HS-27A (cell line): ENCODE results near the gene INPP4B.
A peak's percentile ranks its signal among the peaks of the same experiment; 100 is the strongest.

Source experiments
- DNase-seq: peaks from one replicate; pipeline ENCODE4 v3.0.0-alpha.2; 2012; ENCODE audit warnings: low read depth, missing footprints

Gene INPP4B

DNA sequence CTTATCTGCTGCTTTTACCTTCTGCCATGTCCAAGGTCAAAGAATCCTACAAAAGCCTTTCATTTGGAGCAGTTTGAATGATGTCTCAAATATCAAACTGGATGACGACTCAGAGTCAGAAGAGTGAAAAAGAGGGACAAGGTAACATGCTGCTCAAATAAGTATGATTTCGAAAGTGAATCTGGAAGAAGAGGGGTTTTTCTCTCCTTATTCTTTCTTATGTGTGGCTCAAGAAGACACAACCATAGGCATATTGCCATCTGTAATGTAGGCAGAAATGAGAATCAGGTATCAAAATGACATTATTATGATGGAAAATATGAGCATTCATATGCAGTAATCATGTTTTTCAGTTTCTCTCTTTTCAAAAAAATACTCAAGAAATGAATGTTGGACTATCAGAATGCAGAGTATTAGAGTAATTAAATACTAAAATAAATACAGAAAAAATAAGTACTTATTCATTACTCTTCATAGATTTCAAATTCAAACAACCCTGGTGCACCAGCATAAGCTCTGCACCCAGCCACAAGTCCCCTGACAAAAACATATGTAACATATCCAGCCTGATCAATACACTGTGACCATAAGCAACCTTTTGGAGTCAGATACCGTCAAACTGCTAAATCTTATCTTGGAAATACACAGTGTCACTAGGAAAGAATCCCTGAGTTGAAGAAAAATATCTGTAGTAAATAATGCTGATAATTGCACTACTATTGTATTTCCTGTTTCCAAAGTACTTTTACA, 468.6 kb downstream of the INPP4B start:
- DNase-seq: no peak

- no peak for DNase-seq
Measured at GRCh38 chr4:142376204-142376603, 469.9 kb downstream of the INPP4B start.

GRCh38 chr4:142373610-142374009, 472.5 kb downstream of the INPP4B start:
- DNase-seq: no peak

- DNase-seq: no peak
Measured at GRCh38 chr4:142372530-142373260, 473.4 kb downstream of the INPP4B start.

DNA sequence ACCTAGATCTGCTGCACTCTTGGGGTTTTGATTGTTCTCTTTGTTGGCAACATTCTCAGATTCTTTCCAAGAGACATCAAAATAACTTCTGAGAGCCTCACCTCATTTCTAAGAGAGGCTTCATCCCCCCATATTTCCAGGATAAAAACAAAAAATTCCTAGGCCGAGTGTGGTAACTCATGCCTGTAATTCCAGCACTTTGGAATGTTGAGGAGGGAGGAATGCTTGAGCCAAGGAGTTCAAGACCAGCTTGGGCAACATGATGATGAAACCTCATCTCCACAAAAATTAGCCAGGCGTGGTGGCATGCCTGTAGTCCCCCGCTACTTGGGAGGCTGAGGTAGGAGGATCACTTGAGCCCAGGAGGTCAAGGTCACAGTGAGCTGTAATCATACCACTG, 477.0 kb downstream of the INPP4B start:
- DNase-seq: no peak

- DNase-seq: no peak
Measured at GRCh38 chr4:142367418-142368180, 478.5 kb downstream of the INPP4B start.

DNA sequence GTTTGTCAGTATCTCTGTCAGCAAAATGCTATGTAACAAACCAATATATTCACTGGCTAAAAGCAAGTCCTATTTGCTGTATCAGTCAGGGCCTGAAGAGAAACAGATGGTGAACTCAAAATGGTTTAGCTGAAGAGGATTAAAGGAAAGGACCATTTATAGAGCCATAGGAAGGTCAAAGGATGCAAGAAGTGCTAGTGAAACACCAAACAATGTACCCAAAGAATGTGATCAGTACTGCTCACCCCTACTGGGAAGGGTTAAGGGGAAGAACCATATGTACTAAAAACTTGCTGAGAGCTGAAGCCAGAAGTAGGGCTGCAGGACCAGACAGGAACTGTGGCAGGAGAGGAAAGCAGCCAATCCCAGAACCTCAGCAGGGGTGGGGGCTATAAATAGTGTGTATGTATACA, 479.3 kb downstream of the INPP4B start:
- no peak for DNase-seq

DNA sequence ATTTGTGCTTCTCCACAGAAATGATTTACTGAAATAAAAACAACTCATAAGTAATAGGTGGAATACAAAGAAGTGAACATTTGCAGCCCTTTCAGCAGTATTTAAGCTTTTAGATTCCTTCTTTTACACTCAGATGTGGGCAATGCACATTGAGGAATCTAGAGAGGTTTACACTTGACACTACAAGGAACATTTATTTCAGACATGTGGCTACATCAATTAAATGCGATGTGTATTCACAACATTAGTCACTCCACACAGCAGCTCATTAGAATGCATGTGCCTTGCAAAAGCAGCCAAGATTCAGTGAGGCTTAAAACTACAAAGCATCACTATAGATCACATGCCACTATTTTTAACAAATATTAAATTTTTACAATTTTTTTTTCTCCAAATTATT, 480.7 kb downstream of the INPP4B start:
- DNase-seq: no peak

GRCh38 chr4:142363686-142364085, 482.4 kb downstream of the INPP4B start:
- no peak for DNase-seq

- no peak for DNase-seq
Measured at GRCh38 chr4:142361981-142362380, 484.1 kb downstream of the INPP4B start.

DNA sequence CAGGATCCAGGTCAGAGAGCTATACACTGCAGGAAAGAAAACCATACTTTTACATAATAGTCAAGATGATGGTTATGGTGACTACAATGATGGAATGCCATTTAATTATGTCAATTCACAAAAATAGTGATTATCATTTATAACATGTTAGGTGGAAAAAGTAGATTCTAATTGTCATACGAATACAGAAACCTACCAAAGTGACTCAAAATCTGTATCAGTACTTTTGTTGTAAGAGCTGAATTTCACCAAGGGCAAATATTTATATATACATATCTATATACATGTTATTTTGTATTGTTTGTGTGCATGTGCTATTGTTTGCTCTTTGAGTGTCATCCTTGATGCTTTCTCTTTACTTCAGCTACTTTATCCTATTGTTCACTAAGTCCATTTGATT, 485.4 kb downstream of the INPP4B start:
- no peak for DNase-seq

- DNase-seq: no peak
Measured at GRCh38 chr4:142358656-142359055, 487.4 kb downstream of the INPP4B start.

DNA sequence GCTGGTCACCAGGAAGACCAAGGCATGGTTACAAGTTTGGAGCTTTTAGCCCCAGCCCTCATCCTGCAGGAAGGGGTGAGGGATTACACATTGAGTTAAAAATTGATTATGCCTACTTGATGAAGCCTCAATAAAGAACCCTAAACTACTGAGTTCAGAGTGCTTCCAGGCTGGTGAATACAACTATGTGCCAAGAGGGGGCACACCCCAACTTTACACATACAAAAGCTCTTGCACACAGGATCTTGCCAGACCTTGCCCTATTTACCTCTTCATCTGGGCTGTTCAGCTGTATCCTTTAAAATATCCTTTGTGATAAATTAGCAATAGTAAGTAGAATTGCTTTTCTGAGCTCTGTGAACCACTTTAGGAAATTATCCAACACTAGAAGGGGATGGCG, 489.3 kb downstream of the INPP4B start:
- no peak for DNase-seq

- no peak for DNase-seq
Measured at GRCh38 chr4:142356118-142356759, 489.9 kb downstream of the INPP4B start.

DNA sequence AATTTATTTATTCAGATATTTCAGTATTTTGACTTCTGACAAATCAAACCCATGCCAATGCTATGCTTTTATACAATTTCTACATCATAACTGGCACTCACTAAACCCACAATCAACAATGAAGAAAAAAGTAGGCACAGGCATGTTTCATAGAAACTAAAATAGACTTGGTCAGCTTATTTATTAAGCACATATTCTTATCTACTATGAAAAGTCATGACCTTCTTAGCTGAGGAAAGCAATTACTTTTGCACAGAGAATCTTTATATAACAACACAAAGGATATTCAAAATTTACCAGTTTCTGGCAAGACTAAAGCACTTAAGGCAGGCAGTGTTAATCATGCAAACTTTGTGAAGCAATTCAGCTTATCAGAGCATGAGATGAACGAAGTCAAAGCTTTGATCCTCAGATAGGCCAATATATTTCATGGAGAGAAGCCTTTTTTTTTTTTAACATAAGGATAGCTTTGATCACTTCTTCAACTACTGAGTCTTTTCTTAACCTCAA, 490.6 kb downstream of the INPP4B start:
- no peak for DNase-seq

DNA sequence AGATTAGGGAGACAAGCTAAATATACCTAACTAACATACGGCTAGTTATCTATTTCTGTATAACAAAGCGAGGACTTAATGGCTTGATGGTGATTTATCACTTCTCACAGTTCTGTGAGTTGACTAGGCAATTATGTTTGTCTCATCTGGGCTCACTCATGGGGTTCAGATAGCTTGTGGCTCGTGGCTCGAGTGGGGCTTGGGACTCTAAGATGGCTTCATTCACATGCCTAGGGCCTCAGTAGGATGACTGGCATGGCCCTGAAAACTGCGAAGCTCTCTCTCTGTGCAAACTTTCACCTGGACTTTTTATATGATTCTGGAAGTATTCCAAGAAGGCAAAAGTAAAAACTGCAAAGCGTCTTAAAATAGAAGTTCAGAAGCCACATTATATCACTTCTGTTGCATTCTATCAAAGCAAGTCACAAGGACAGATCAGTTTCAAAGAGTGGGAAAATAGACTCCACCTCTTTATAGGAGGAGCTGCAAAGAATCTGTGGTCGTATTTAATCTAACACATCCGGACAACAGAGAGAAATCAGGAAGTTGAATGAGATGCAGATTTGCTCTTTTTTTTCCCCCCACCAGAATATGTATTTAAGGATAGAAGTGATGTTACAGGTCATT, 491.2 kb downstream of the INPP4B start:
- no peak for DNase-seq

DNA sequence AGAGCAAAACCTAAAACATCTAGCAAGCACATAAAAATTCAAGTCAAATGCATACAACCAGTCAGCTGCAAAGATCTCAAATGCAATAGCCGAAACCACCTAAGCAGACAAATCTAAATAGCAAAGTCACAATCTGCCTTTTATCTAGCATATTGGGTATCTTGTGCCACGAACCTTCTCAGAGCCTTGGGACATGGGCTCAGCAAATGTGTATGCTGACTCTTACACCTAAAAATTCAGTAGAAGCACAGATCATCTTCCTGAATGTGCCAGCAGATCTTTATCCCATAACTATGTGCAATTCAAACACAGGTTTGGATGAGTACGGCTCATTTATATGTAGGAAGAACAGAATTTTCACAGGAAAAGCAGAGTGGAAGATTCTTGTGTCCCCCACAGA, 492.1 kb downstream of the INPP4B start:
- DNase-seq: no peak

DNA sequence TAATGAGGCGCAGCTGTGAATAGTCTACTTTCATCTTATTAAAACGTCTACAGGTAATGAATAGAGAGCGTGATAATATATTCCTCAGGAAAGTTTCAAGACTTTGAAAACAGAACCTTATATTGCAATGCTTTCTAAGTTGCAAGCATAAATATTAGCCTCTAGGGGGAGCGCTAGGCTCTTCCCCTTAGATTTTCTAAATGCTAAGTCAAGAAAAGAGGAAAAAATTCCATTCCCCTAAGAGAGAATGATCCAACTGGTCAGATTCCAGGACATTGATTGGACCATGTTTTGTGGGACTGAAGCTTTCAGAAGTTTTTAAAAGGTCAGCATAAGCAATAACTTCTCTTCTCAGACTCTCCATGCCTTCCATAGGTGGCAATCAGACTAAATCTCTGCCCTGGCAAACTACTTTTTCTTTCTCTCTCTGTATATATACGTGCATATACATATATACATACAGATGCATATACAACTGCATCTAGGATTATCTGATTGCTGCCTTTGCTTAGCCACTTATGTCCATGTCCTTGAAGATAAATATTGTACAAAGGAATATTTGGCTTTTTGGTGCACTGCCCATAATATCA, 492.9 kb downstream of the INPP4B start:
- DNase-seq: peak; percentile 71

DNA sequence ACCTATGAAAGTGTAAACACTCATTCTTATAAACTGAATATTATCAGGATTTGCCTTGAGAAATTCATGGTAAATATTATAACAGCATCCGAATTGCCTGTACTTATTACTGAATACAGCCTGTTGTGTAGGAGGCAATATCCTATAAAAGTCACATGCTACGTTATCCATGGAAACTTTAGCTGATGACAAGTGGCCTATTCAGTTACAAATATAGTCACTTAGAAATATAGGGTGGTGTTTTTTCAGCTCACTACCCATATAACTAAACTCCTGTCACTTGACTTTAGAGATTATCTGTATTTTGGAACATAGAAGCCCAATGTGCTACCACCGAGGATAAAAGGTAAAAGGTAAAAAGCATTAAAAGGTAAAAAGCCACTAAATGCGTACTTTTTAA, 493.4 kb downstream of the INPP4B start:
- DNase-seq: no peak

- DNase-seq: no peak
Measured at GRCh38 chr4:142351958-142352357, 494.1 kb downstream of the INPP4B start.

GRCh38 chr4:142350871-142351270, 495.2 kb downstream of the INPP4B start:
- no peak for DNase-seq
